ENCODE results near the gene THOP1.

The THOP1 gene

GRCh38 chr19:2854849-2855248, 69.5 kb downstream of the THOP1 start:
- Histone ChIP-seq H3K27ac (ENCODE audit: low read length) (no peak overlapping the region), H3K4me3 (ENCODE audit: low read length) (no peak overlapping the region), H3K27me3 (ENCODE audit: control insufficient read depth, insufficient read depth, low read length) (no peaks in the 10 kb centered on the region), H3K9ac (ENCODE audit: low read length) (no peak overlapping the region), H3K9me3 (ENCODE audit: control insufficient read depth, low read depth, low read length) (peaks cover 52% of the 10 kb centered on the region), H3K36me3 (ENCODE audit: control insufficient read depth, low read depth, low read length) (peaks cover 28% of the 10 kb centered on the region), H3K4me1 (ENCODE audit: control insufficient read depth, low read depth, low read length) (no peaks in the 10 kb centered on the region)

DNA sequence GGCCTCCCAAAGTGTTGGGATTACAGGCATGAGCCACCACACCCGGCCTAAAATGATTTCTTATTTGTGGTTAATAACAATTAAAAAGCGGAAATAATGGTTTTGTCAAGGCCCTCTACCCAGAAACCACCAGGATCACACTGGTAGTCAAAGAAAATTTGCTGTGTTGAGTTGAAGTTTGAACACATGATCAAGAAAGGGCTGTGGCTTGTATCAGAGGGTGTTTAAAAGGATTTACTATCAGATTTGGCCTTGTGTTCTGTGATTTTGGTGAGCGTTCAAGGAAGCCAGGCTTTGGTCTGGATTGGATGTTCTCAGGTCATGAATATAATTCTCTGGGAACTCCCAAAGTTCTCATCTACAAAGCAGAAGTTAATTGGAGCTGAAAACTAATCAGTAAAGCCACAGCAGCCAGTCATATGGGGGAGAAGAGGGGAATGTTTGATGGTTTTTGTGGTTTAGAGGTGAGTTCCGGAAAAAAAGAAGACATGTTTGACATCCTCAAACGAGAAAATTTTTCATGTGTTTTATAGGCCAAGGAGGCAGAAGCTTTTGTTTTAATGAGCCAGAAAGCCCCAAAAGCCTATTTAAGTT, 71.3 kb downstream of the THOP1 start:
- H3K4me1 ChIP-seq (ENCODE audit: control insufficient read depth, low read depth, low read length), result no peaks in the 10 kb centered on the region
- H3K9ac ChIP-seq (ENCODE audit: low read length), result no peak overlapping the region
- peaks cover 51% of the 10 kb centered on the region for H3K9me3 ChIP-seq (ENCODE audit: control insufficient read depth, low read depth, low read length)
- no peak overlapping the region for H3K4me3 ChIP-seq (ENCODE audit: low read length)
- H3K27ac ChIP-seq (ENCODE audit: low read length), result no peak overlapping the region
- no peaks in the 10 kb centered on the region for H3K27me3 ChIP-seq (ENCODE audit: control insufficient read depth, insufficient read depth, low read length)
- peaks cover 23% of the 10 kb centered on the region for H3K36me3 ChIP-seq (ENCODE audit: control insufficient read depth, low read depth, low read length)

GRCh38 chr19:2858864-2859263, 73.6 kb downstream of the THOP1 start:
- H3K4me1 ChIP-seq (ENCODE audit: control insufficient read depth, low read depth, low read length), result no peaks in the 10 kb centered on the region
- H3K36me3 ChIP-seq (ENCODE audit: control insufficient read depth, low read depth, low read length), result peaks cover under 1% of the 10 kb centered on the region
- H3K9me3 ChIP-seq (ENCODE audit: control insufficient read depth, low read depth, low read length), result peaks cover 35% of the 10 kb centered on the region
- no peaks in the 10 kb centered on the region for H3K27me3 ChIP-seq (ENCODE audit: control insufficient read depth, insufficient read depth, low read length)
- H3K4me3 ChIP-seq (ENCODE audit: low read length), result no peak overlapping the region
- no peak overlapping the region for H3K27ac ChIP-seq (ENCODE audit: low read length)
- H3K9ac ChIP-seq (ENCODE audit: low read length), result no peak overlapping the region

- Histone ChIP-seq H3K9ac (ENCODE audit: low read length) (no peak overlapping the region), H3K4me3 (ENCODE audit: low read length) (no peak overlapping the region), H3K36me3 (ENCODE audit: control insufficient read depth, low read depth, low read length) (no peaks in the 10 kb centered on the region), H3K27ac (ENCODE audit: low read length) (no peak overlapping the region), H3K4me1 (ENCODE audit: control insufficient read depth, low read depth, low read length) (no peaks in the 10 kb centered on the region), H3K9me3 (ENCODE audit: control insufficient read depth, low read depth, low read length) (peaks cover 14% of the 10 kb centered on the region), H3K27me3 (ENCODE audit: control insufficient read depth, insufficient read depth, low read length) (no peaks in the 10 kb centered on the region)
These were observed 78.5 kb downstream of the THOP1 start for GRCh38 chr19:2863816-2864215.
